NCI-H2107 treated with DMSO at 0.1 percent for 48 hours (cell line): ENCODE results near the gene PRKAG1.

Source experiments
- DNase-seq: peaks from one replicate; lab custom pipeline; 2025; ENCODE audit not compliant: unreplicated experiment; lab: John Stamatoyannopoulos, UW

The PRKAG1 gene

GRCh38 chr12:49050507-49051372, 32.2 kb upstream of the PRKAG1 start:
- no peak for DNase-seq

- no peak for DNase-seq
Observed at GRCh38 chr12:49049566-49050224, 31.1 kb upstream of the PRKAG1 start.

GRCh38 chr12:49048953-49049352, 30.4 kb upstream of the PRKAG1 start:
- DNase-seq: no peak

GRCh38 chr12:49046129-49046895, 27.7 kb upstream of the PRKAG1 start:
- DNase-seq: no peak

GRCh38 chr12:49044660-49045059, 26.1 kb upstream of the PRKAG1 start:
- DNase-seq: no peak

GRCh38 chr12:49043856-49044258, 25.3 kb upstream of the PRKAG1 start:
- DNase-seq: peak; percentile 5

GRCh38 chr12:49043241-49043640, 24.7 kb upstream of the PRKAG1 start:
- DNase-seq: no peak

GRCh38 chr12:49041881-49042484, 23.4 kb upstream of the PRKAG1 start:
- DNase-seq: no peak

GRCh38 chr12:49041036-49041880, 22.7 kb upstream of the PRKAG1 start:
- no peak for DNase-seq

GRCh38 chr12:49040364-49040855, 21.8 kb upstream of the PRKAG1 start:
- no peak for DNase-seq

GRCh38 chr12:49039421-49040363, 21.1 kb upstream of the PRKAG1 start:
- no peak for DNase-seq

- DNase-seq: no peak
Observed at GRCh38 chr12:49038291-49038955, 19.8 kb upstream of the PRKAG1 start.

- no peak for DNase-seq
Observed at GRCh38 chr12:49037947-49038237, 19.3 kb upstream of the PRKAG1 start.

GRCh38 chr12:49037111-49037946, 18.8 kb upstream of the PRKAG1 start:
- no peak for DNase-seq

GRCh38 chr12:49036029-49036428, 17.5 kb upstream of the PRKAG1 start:
- no peak for DNase-seq

- DNase-seq: no peak
Observed at GRCh38 chr12:49034286-49034622, 15.7 kb upstream of the PRKAG1 start.

GRCh38 chr12:49033611-49034285, 15.2 kb upstream of the PRKAG1 start:
- DNase-seq: no peak
